Hepatocyte (in vitro differentiated cells): ENCODE data around the gene PRKCA. TPM values are rescaled to one million over a fixed set of nuclear protein-coding genes. Genes with fewer than 3 reads are reported as not detected.

Source experiments
- DNase-seq: peaks from one replicate; pipeline ENCODE4 v3.0.0-alpha.2; 2016; ENCODE audit warnings: low spot score
- H2AFZ ChIP-seq: fragments of 200-600 bp; sonication (generic); 2 replicates; pipeline ENCODE4 v1.6.0; 2016; ENCODE audit warnings: antibody characterized with exemption, mild to moderate bottlenecking
- H3K27ac ChIP-seq: fragments of 200-600 bp; sonication (generic); 2 replicates; pipeline ENCODE4 v1.5.1; 2016; ENCODE audit warnings: mild to moderate bottlenecking
- H3K27me3 ChIP-seq: fragments of 200-600 bp; sonication (generic); 2 replicates; pipeline ENCODE4 v1.6.1; 2016
- H3K36me3 ChIP-seq: fragments of 200-600 bp; sonication (generic); replicated peaks from 2 replicates; pipeline ENCODE4 v1.5.1; 2016; ENCODE audit warnings: low read depth; ENCODE audit not compliant: insufficient read depth
- H3K4me1 ChIP-seq: fragments of 200-600 bp; sonication (generic); 2 replicates; pipeline ENCODE4 v1.5.1; 2016; ENCODE audit warnings: mild to moderate bottlenecking, moderate library complexity; ENCODE audit not compliant: insufficient read depth
- H3K4me2 ChIP-seq: fragments of 200-600 bp; sonication (generic); 2 replicates; pipeline ENCODE4 v1.6.0; 2016
- H3K4me3 ChIP-seq: fragments of 200-600 bp; sonication (generic); 2 replicates; pipeline ENCODE4 v1.5.1; 2016; ENCODE audit warnings: mild to moderate bottlenecking
- H3K79me2 ChIP-seq: fragments of 200-600 bp; sonication (generic); 2 replicates; pipeline ENCODE4 v1.6.0; 2017; ENCODE audit warnings: mild to moderate bottlenecking
- H3K9me2 ChIP-seq: fragments of 200-600 bp; sonication (generic); replicated peaks from 2 replicates; pipeline ENCODE4 v1.6.0; 2017; ENCODE audit warnings: mild to moderate bottlenecking; ENCODE audit not compliant: insufficient read depth
- H3K9me3 ChIP-seq: fragments of 200-600 bp; sonication (generic); 2 replicates; pipeline ENCODE4 v1.5.1; 2016; ENCODE audit warnings: low read depth, mild to moderate bottlenecking
- H4K20me1 ChIP-seq: fragments of 200-600 bp; sonication (generic); 2 replicates; pipeline ENCODE4 v1.6.0; 2016; ENCODE audit warnings: mild to moderate bottlenecking; ENCODE audit not compliant: insufficient read depth, poor library complexity, severe bottlenecking
- EZH2 ChIP-seq: fragments of 200-600 bp; sonication (generic); IDR thresholded peaks from 2 replicates; pipeline ENCODE4 v1.6.1; 2016; ENCODE audit warnings: antibody characterized with exemption, mild to moderate bottlenecking, borderline replicate concordance
- EZH2phosphoT487 ChIP-seq: fragments of 200-600 bp; sonication (generic); IDR thresholded peaks from one replicate; pipeline ENCODE4 v1.6.1; 2018; ENCODE audit warnings: antibody characterized with exemption, mild to moderate bottlenecking, low read depth, moderate library complexity; ENCODE audit not compliant: unreplicated experiment, severe bottlenecking
- WGBS: methylation state at CpG from one replicate; pipeline ENCODE4 v1.1.6; 2016; ENCODE audit warnings: low lambda C conversion rate; ENCODE audit errors: missing lambda C conversion rate; 5-methylcytosine and 5-hydroxymethylcytosine counted together
- polyA plus RNA-seq: library from polyadenylated mRNA; unstranded; fragments of >200 nt; fragmentation: Nextera tagmentation; extraction: Ambion mirVana; gene quantifications from 2 replicates; pipeline ENCODE4 v1.2.1, GENCODE V29; 2016
- total RNA-seq: library from RNA; depleted of rRNA; stranded (reverse); fragments of >200 nt; gene quantifications from 2 replicates; pipeline ENCODE4 v1.2.3, GENCODE V29; 2014
- TF ChIP-seq, protein P1 (sequence below): fragments of 200-600 bp; sonication (generic); IDR thresholded peaks from 2 replicates; pipeline ENCODE4 v1.5.1; 2016; ENCODE audit warnings: antibody characterized with exemption, mild to moderate bottlenecking; ENCODE audit not compliant: poor library complexity

Gene PRKCA
- total and polyA plus RNA-seq, 2 experiments from 2014 or later: 5.9 to 18.5 TPM

DNA sequence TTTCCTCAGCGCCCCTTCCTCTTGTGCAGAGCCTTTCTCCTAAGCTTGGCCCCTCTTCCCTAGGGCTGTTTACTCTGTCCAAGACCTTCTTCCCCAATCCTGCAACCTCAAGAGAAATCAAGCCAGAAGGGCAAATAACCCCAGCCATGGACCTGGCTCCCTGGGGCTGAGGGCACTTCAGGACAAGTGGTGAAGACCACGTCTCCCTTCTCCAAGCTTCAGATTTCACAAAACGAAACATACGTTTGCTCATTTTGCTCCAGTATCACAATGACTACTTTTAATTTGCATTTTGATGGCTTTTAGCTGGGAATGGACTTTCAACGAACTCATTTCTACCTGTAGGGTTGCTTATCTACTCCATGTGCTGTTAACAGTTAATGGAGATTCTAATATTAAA is 392.7 kb downstream of the PRKCA start:
- Histone ChIP-seq H4K20me1 (no peaks in the 10 kb centered on the region), H3K27ac (no peak overlapping the region), H2AFZ (no peak overlapping the region), H3K4me2 (no peak overlapping the region), H3K9me3 (no peaks in the 10 kb centered on the region), H3K4me1 (no peaks in the 10 kb centered on the region), H3K36me3 (no peaks in the 10 kb centered on the region), H3K4me3 (no peak overlapping the region), H3K9me2 (no peaks in the 10 kb centered on the region), H3K79me2 (no peaks in the 10 kb centered on the region), H3K27me3 (no peaks in the 10 kb centered on the region)
- 89% methylated on average over 5 of the region's 5 CpGs for WGBS
- no peak for DNase-seq
- TF ChIP-seq, protein P1, sequence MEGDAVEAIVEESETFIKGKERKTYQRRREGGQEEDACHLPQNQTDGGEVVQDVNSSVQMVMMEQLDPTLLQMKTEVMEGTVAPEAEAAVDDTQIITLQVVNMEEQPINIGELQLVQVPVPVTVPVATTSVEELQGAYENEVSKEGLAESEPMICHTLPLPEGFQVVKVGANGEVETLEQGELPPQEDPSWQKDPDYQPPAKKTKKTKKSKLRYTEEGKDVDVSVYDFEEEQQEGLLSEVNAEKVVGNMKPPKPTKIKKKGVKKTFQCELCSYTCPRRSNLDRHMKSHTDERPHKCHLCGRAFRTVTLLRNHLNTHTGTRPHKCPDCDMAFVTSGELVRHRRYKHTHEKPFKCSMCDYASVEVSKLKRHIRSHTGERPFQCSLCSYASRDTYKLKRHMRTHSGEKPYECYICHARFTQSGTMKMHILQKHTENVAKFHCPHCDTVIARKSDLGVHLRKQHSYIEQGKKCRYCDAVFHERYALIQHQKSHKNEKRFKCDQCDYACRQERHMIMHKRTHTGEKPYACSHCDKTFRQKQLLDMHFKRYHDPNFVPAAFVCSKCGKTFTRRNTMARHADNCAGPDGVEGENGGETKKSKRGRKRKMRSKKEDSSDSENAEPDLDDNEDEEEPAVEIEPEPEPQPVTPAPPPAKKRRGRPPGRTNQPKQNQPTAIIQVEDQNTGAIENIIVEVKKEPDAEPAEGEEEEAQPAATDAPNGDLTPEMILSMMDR: no peak
- TF ChIP-seq EZH2phosphoT487 (no peak), EZH2 (no peak)

DNA sequence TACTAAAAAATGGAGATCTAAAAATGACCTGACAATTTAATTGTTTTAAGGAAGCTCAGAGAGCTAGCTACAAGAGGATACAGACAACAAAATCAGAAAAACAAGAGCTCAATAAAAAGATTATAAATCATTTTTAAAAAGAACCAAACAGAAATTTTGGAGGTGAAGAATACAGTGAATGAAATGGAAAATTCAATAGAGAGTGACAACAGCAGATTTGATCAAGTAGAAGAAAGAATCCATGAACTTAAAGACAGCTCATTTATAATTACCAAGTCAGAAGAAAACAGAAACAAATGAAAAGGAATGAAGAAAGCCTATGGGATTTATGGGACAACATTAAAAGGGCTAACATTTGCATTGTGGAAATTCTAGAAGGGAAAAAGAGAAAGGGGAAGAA is 395.9 kb downstream of the PRKCA start:
- H3K9me3 ChIP-seq: no peaks in the 10 kb centered on the region
- H4K20me1 ChIP-seq: no peaks in the 10 kb centered on the region
- H3K27me3 ChIP-seq: no peaks in the 10 kb centered on the region
- no peaks in the 10 kb centered on the region for H3K4me1 ChIP-seq
- no peaks in the 10 kb centered on the region for H3K9me2 ChIP-seq
- no peaks in the 10 kb centered on the region for H3K36me3 ChIP-seq
- H3K4me2 ChIP-seq: no peak overlapping the region
- no peak overlapping the region for H3K4me3 ChIP-seq
- H3K27ac ChIP-seq: no peak overlapping the region
- DNase-seq: no peak
- no peak for TF ChIP-seq EZH2phosphoT487
- no peak for TF ChIP-seq EZH2
- TF ChIP-seq, protein P1: no peak
- no peaks in the 10 kb centered on the region for H3K79me2 ChIP-seq
- no peak overlapping the region for H2AFZ ChIP-seq

DNA sequence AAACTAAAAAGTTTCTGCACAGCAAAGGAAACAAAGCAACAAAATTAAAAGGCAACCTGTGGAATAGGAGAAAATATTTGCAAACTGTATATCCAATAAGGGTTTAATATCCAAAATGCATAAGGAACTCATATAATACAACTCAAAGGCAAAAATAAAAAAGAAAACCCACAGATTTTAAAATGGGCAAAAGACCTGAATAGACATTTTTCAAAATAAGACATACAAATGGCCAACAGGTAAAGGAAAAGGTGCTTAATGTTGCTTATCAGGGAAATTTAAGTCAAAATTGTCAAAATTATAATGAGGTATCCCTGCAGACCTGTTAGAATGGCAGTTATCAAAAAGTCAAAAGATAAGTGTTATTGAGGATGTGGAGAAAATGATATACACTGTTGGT is 399.0 kb downstream of the PRKCA start:
- no peak for TF ChIP-seq EZH2phosphoT487
- no peak for TF ChIP-seq EZH2
- TF ChIP-seq, protein P1: no peak
- no peaks in the 10 kb centered on the region for H3K36me3 ChIP-seq
- H3K4me1 ChIP-seq: no peaks in the 10 kb centered on the region
- no peaks in the 10 kb centered on the region for H3K9me2 ChIP-seq
- no peaks in the 10 kb centered on the region for H3K9me3 ChIP-seq
- no peak for DNase-seq
- H3K4me2 ChIP-seq: no peak overlapping the region
- H2AFZ ChIP-seq: no peak overlapping the region
- no peak overlapping the region for H3K4me3 ChIP-seq
- H3K27ac ChIP-seq: no peak overlapping the region
- H4K20me1 ChIP-seq: no peaks in the 10 kb centered on the region
- no peaks in the 10 kb centered on the region for H3K27me3 ChIP-seq
- H3K79me2 ChIP-seq: no peaks in the 10 kb centered on the region
